22Rv1 (cell line): Measurements from ENCODE around the gene KIAA1958.

Experiments used
- H3K27ac ChIP-seq: fragments of 450-650 bp; 2 replicates; pipeline ENCODE4 v1.5.1; 2017
- ZFX ChIP-seq: fragments of 450-650 bp; IDR thresholded peaks from 2 replicates; pipeline ENCODE4 v1.6.1; 2017; ENCODE audit warnings: antibody characterized with exemption, borderline replicate concordance
- TF ChIP-seq, protein P1 (sequence below): fragments of 450-650 bp; IDR thresholded peaks from 2 replicates; pipeline ENCODE4 v1.5.1; 2017; ENCODE audit warnings: mild to moderate bottlenecking

The KIAA1958 gene

DNA sequence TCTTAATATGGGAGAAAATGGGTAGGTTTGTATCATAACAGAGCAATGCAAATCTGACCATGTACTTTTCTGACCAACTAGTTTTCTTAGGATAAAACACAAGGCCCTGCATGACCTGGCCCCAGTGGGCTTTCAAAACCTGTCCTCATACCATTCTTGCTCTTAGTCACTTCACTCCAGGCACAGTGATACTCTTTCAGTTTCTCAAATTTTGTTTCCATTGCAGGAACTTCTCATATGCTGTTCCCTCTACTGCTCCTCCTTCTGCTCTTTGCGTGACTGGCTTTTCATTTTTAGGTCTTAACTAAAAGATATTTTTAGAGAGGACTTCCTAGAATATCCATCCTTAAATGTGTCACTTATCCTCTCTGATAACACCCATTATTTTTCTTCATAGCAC is 118.9 kb downstream of the KIAA1958 start:
- TF ChIP-seq ZFX, result no peak
- TF ChIP-seq, protein P1, sequence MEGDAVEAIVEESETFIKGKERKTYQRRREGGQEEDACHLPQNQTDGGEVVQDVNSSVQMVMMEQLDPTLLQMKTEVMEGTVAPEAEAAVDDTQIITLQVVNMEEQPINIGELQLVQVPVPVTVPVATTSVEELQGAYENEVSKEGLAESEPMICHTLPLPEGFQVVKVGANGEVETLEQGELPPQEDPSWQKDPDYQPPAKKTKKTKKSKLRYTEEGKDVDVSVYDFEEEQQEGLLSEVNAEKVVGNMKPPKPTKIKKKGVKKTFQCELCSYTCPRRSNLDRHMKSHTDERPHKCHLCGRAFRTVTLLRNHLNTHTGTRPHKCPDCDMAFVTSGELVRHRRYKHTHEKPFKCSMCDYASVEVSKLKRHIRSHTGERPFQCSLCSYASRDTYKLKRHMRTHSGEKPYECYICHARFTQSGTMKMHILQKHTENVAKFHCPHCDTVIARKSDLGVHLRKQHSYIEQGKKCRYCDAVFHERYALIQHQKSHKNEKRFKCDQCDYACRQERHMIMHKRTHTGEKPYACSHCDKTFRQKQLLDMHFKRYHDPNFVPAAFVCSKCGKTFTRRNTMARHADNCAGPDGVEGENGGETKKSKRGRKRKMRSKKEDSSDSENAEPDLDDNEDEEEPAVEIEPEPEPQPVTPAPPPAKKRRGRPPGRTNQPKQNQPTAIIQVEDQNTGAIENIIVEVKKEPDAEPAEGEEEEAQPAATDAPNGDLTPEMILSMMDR, result no peak
- H3K27ac ChIP-seq, result no peak overlapping the region

DNA sequence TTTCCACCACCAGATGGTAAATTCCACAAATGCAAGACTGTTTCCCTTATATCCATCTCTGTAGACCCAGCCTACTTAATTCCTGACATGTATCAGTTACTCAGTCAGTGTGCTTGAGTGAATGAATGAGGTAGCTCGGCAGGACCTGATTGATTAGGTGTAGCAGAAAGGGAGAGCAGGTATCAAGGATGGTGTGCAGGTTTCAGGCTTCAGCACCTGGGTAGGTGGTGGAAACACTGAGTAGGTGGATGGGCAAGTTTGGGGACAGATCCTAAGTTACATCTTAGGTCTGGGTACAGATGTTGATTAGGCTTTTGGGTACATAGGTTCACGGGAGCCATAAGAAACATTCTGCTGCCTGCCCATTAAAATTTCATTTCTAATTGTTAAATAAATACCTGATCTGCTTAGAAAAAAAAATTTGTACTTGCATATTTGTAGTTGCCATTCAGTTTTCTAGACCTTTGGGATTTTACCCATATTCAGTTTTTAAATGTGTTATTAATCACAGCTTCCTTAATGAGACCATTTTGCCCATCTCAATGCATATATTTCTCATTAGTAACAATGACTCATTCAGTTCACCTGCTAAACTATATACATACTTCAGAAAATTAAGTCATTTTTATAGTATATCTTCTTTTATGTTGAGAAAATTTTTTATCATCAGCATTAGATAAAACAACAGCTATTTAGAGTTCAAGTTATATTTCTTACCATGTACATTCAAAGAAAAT is 119.5 kb downstream of the KIAA1958 start:
- H3K27ac ChIP-seq, result no peak overlapping the region
- TF ChIP-seq, protein P1, result no peak
- TF ChIP-seq ZFX, result no peak

DNA sequence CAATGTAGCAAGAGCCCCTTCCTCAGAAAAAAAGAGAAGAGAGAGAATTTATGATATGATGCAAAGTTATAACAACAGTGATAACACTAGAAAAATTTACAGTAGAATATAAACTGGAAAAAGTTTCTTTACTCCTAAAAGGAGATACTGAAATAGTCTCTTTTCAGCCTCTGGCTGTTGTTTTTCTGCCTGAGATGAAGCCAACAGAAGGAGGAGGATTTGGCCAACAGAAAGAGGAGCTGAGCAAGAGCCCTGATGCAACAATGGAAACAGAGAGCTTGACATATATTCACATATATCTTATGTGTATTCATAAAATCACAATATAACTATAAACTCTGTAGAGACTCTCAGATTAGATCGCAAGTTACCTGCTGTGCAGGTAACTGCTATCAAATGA is 122.2 kb downstream of the KIAA1958 start:
- no peak overlapping the region for H3K27ac ChIP-seq
- TF ChIP-seq, protein P1, result no peak
- TF ChIP-seq ZFX, result no peak

DNA sequence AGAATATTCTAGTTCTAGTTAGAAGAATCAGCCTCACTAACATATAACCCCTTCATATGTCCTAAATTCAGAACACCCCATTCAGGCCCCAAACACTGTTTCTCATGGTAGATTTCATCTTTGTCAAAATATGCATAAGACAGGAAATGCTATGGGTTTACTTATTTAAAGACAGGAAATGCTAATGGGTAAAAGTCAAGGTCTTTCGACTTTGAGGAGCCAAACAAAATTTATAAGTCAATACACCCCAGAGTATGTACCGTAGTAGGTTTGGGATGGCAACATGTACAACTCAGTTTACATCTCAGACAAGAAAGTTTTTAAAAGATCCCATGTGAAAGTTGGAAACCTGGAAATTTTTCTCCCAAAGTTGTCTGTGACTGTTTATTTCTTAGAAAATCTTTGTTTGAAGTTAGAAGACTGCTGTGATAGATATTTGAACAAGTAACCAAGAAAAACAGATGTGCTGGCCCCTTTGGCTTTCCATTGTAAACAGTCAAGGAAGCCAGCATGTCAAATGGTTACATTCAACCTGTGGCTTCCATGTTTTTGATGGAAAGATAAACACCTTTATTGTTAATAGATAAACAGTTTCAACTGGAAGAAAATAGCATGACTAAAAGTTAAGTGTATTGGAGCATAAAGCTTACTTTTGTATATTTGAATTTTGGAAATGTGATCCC is 129.1 kb downstream of the KIAA1958 start:
- TF ChIP-seq, protein P1, result no peak
- TF ChIP-seq ZFX, result no peak
- no peak overlapping the region for H3K27ac ChIP-seq

DNA sequence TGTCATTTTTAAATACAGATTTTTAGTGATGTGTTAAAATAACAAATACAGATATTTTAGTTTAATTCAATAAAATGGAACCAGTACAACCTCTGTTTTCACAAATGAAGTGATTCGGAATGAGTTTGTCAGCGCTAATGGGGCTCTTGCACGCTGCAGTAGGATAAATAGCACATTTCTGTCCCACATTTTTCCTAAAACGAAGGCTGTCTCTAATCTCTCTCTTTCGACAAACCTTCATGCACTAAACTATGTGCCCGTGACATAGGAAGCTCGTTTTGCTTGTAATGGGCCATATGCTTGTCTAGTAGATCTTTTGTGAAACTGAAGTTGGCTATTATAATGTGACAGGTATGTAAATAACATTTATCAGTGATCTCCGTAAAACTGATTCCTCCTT is 130.7 kb downstream of the KIAA1958 start:
- no peak overlapping the region for H3K27ac ChIP-seq
- TF ChIP-seq ZFX, result no peak
- TF ChIP-seq, protein P1, result no peak

DNA sequence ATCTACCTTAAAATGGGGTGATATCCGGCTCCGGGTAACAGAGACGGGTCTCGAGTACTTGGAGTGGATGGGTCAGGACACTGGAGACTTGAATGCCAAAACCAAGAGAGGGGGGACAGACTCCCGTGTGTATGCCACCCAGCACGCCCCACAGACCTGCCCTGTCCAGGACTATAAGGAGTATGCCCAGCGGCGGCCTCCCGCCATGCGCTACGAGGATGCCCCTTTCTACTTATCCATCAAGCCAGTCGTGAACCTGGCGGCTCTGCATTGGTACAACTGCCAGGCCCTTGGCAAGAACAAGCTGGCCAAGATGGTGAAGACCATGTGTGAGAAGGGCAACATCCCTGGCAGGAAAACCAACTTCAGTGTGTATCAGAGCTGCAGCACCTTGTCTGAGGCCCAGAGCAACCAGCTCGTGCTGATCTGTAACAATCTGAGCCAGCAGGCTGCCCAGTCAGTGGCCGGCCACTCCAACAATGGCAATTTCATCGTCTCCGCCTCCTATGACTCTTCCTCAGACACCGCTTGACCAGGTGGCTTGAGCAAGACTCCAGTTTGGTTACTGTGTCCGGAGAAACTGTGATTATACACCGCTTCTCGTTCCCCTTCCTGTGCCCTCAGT is 131.9 kb downstream of the KIAA1958 start:
- no peak for TF ChIP-seq ZFX
- TF ChIP-seq, protein P1, result no peak
- no peak overlapping the region for H3K27ac ChIP-seq

DNA sequence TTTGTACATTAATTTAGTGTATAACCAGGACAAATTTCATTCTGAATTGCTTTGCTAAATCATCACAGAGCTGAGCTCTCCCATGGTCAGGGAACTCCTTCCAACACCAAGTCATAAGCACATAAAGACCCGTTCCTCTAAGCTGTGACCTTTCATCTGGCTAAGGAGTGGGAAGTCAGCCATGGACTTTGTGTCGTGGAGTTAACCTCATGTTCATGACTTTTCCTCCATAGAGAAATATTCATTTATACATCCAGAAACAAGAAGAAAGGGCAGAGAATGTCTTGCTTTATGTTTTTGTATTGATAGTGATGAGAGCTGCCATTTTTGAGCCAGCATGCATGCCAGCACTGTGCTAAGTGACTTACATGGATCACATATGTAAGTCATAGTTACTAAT is 133.8 kb downstream of the KIAA1958 start:
- no peak overlapping the region for H3K27ac ChIP-seq
- no peak for TF ChIP-seq ZFX
- TF ChIP-seq, protein P1, result no peak
